Epithelial cell of esophagus (primary cell): ENCODE data around the gene SKI.
A peak's percentile ranks its signal among the peaks of the same experiment; 100 is the strongest.

Source experiments
- DNase-seq: peaks from one replicate; pipeline ENCODE4 v3.0.0; 2010; ENCODE audit warnings: low read depth
- H3K4me3 ChIP-seq: 2 replicates; pipeline ENCODE4 v1.5.1; 2011; ENCODE audit warnings: mild to moderate bottlenecking, low read length, control low read depth
- TF ChIP-seq, protein P1 (sequence below): IDR thresholded peaks from 2 replicates; pipeline ENCODE4 v1.5.1; 2011; ENCODE audit warnings: low read depth, mild to moderate bottlenecking, low read length, control low read depth, inconsistent platforms; ENCODE audit not compliant: insufficient read depth; ENCODE audit errors: missing control alignments

Gene SKI

GRCh38 chr1:2350501-2350900 is 122.4 kb downstream of the SKI start:
- TF ChIP-seq, protein P1, sequence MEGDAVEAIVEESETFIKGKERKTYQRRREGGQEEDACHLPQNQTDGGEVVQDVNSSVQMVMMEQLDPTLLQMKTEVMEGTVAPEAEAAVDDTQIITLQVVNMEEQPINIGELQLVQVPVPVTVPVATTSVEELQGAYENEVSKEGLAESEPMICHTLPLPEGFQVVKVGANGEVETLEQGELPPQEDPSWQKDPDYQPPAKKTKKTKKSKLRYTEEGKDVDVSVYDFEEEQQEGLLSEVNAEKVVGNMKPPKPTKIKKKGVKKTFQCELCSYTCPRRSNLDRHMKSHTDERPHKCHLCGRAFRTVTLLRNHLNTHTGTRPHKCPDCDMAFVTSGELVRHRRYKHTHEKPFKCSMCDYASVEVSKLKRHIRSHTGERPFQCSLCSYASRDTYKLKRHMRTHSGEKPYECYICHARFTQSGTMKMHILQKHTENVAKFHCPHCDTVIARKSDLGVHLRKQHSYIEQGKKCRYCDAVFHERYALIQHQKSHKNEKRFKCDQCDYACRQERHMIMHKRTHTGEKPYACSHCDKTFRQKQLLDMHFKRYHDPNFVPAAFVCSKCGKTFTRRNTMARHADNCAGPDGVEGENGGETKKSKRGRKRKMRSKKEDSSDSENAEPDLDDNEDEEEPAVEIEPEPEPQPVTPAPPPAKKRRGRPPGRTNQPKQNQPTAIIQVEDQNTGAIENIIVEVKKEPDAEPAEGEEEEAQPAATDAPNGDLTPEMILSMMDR: no peak
- DNase-seq: no peak
- no peak overlapping the region for H3K4me3 ChIP-seq

DNA sequence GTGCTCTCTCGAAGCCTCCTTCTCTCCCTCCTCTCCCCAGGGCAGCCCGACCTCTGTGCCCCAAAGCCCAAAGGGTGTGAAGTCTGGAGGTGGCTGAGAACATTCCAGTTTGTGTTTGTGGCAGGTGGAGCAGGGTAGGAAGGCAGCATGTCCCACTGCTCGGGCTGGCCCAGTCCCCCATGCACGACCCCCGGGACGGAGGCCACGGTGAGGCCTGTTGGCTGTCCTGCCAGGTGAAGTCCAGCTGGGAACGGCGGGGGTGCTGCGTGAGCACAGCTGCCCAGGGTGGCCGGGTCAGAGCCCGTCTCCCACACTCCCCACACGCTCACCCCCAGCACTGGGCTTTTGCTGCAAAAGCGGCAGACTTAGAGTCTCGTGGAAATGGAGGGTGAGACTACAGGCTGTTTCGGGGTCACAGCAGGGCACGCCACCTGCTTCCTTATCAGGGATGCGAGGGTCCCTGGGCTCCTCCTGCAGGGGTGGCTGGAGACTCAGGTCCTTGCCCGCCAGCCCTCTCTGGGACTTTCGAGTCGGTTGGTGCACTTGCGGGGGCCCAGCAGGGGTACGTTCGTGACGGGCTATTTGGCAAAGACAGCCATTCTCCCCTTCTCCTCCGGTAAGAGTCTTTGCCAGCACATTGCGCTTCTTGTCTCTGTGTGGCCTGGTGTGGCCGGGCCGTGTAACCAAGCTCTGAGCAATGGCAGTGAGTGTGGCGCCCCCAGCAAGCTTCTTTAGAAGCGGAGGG is 123.0 kb downstream of the SKI start:
- TF ChIP-seq, protein P1: no peak
- H3K4me3 ChIP-seq: no peak overlapping the region
- DNase-seq: no peak

- TF ChIP-seq, protein P1: no peak
- no peak for DNase-seq
- H3K4me3 ChIP-seq: no peak overlapping the region
Measured at GRCh38 chr1:2351723-2352122, 123.6 kb downstream of the SKI start.

DNA sequence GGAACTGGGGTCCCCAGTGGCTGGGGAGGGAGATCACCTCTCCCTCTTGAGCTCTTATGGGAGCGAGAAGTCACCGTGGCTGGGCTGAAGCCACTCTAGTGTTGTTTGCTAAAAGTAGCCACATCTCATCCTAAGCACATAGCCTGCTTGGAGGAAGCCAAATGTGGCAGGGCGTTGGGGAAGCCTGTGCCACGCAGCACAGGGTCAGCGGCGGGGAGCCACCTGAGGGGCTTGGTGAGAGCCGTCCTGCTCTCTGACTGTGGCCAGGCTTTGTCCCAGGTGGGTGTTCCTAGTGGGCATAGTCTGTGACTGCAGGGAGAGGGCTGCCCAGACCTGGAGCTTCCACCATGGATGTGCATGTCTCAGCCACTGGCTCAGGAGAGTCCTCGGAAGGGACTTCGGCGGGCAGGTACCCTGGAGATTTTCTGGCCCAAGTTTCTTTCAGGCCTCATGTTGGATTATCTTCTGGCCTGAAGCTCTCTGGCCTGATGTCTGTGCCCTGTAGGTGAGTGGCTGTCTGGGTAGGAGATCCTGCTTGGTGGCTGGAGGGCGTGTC is 124.3 kb downstream of the SKI start:
- TF ChIP-seq, protein P1: no peak
- H3K4me3 ChIP-seq: no peak overlapping the region
- DNase-seq: peak; percentile 36

DNA sequence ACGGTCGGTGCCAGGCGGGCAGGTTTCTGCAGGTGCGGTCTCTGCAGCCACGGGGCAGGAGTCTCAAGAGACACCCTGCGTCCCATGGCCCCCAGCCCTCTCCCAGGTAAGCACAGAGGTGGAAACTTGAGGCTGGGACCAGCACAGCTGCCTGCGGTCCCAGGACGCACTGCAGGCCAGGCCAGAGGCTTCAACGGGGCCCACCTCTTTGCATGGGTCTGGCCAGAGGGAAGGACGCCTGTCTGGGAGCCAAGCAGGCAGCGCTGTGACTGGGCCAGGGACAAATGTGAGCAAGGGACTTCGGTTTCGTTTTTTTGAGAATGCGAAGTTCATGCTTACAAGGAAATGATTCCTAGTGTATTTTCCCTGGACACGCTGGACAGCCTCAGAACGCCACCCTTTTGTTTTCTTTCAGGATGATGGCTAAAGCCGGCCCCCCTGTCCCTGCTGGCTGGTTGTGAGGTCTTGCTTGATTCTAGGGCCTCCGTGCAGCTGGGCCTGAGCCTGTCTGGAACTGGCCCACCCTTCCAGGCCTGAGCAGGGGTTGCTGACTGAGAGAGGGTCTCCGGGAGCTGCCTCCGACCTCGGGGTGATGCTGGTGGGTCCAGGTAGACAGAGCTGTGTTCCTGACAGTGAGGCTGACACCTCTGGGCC is 124.9 kb downstream of the SKI start:
- H3K4me3 ChIP-seq: no peak overlapping the region
- no peak for DNase-seq
- TF ChIP-seq, protein P1: no peak

DNA sequence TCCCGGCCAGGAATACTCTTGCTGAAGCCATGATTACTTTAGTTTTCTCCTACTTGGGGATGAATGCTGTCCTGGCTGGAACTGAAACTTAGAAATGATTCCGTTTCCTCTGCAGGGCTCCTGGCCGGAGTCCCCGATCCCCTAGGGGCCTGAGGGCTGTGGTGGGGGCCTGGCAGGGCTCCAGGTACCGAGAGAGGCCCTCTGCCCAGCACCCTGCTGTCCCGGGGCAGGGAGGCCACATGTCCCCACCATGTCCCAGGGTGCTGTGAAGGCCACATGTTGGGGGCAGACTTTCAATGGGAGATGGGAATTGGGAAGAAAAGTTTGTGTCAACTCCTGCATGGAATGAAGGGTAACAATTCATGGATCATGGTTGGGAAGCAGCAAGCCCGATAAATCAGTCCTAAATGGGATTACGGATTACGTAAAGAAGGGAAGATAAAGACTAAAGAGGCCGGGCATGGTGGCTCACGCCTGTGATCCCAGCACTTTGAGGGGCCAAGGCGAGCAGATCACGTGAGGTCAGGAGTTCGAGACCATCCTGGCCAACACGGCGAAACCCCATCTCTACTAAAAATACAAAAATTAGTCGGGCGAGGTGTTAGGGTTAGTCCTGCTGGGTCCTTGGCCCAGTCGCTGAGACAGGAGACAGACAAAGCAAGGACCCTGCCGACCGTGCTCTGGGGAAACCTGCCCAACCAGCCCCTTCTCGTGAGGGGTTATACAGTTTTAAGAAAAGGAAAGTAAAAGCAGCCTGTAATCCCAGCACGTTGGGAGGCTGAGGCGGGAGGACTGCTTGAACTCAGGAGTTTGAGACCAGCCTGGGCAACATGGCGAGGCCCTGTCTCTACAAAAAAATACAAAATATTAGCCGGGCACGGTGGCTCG is 125.7 kb downstream of the SKI start:
- DNase-seq: no peak
- TF ChIP-seq, protein P1: no peak
- H3K4me3 ChIP-seq: no peak overlapping the region
